A549 (cell line): ENCODE results near the gene PTGER2. TPM values are rescaled to one million over a fixed set of nuclear protein-coding genes. Genes with fewer than 3 reads are reported as not detected.

Experiments
- ATAC-seq, 2 experiments: fragments of 200-7000 bp in 1 of 2; fragments of >200 bp in 1 of 2; cut with Nextera tagmentation in 1 of 2; cut with Tn5 transposase in 1 of 2; 3 replicates each; pipeline versions ENCODE4 v1.8.0 to v1.9.1; 2018 to 2020; ENCODE audit warnings: mild to moderate bottlenecking in 1 of 2, moderate library complexity in 1 of 2
- CTCF ChIA-PET: fragments of 300-600 bp; sonication (Branson Sonifier 250); formaldehyde crosslinking; extraction: SDS; loops from one replicate; lab custom pipeline; 2021; ENCODE audit warnings: antibody characterized with exemption, inconsistent platforms; lab: Yijun Ruan, JAX
- POLR2A ChIA-PET: fragments of 350-600 bp; formaldehyde crosslinking; extraction: SDS; loops from one replicate; lab custom pipeline; 2021; ENCODE audit warnings: antibody characterized with exemption, inconsistent platforms; lab: Yijun Ruan, JAX
- DNase-seq, 2 experiments: peaks; one replicate each; pipeline versions ENCODE4 v3.0.0 to v3.0.0-alpha.2; 2011 to 2016; ENCODE audit warnings: low read depth in 1 of 2, low spot score in 1 of 2
- FAIRE-seq: peaks from 2 replicates; lab custom pipeline; 2011; peaks lifted over from hg19 to GRCh38; lab: Jason Lieb, UNC
- H3K27ac ChIP-seq, 2 experiments: fragments of >200 bp; sonication (Bioruptor Twin); formaldehyde crosslinking; 3 replicates each; pipeline ENCODE4 v1.5.1; 2016 to 2017
- H3K4me1 ChIP-seq: fragments of >200 bp; sonication (Bioruptor Twin); formaldehyde crosslinking; 3 replicates; pipeline ENCODE4 v1.6.1; 2016
- H3K4me2 ChIP-seq: fragments of >200 bp; sonication (Bioruptor Twin); formaldehyde crosslinking; 3 replicates; pipeline ENCODE4 v1.6.1; 2016
- H3K4me3 ChIP-seq: fragments of >200 bp; sonication (Bioruptor Twin); formaldehyde crosslinking; 3 replicates; pipeline ENCODE4 v1.5.1; 2016
- H3K9me3 ChIP-seq: fragments of >200 bp; sonication (Bioruptor Twin); formaldehyde crosslinking; 3 replicates; pipeline ENCODE4 v1.6.1; 2016
- ATOH8 ChIP-seq: fragments of 250-450 bp; sonication (Bioruptor Pico); IDR thresholded peaks from 2 replicates; pipeline ENCODE4 v1.5.0; 2020; ENCODE audit warnings: low read depth, mild to moderate bottlenecking, moderate library complexity
- BCL3 ChIP-seq: fragments of >200 bp; sonication (Bioruptor Twin); formaldehyde crosslinking; IDR thresholded peaks from 3 replicates; pipeline ENCODE4 v1.6.1; 2016
- BHLHE40 ChIP-seq: IDR thresholded peaks from 2 replicates; pipeline ENCODE4 v1.6.1; 2012; ENCODE audit warnings: low read depth, low read length, inconsistent platforms
- CBX2 ChIP-seq: fragments of 200-600 bp; sonication (generic); IDR thresholded peaks from 2 replicates; pipeline ENCODE4 v1.6.1; 2016; ENCODE audit warnings: low read depth, mild to moderate bottlenecking, borderline replicate concordance
- CBX8 ChIP-seq: fragments of 200-600 bp; sonication (generic); IDR thresholded peaks from 2 replicates; pipeline ENCODE4 v1.6.1; 2016
- CHD4 ChIP-seq: fragments of 200-600 bp; sonication (generic); IDR thresholded peaks from 2 replicates; pipeline ENCODE4 v1.6.1; 2016; ENCODE audit warnings: antibody characterized with exemption, mild to moderate bottlenecking, borderline replicate concordance
- CTCF ChIP-seq: fragments of >200 bp; sonication (Bioruptor Twin); formaldehyde crosslinking; IDR thresholded peaks from 3 replicates; pipeline ENCODE4 v1.5.1; 2016
- EHF ChIP-seq: fragments of 250-450 bp; sonication (Bioruptor Pico); IDR thresholded peaks from 2 replicates; pipeline ENCODE4 v1.5.0; 2020; ENCODE audit warnings: mild to moderate bottlenecking
- EHMT2 ChIP-seq: fragments of 200-600 bp; sonication (generic); IDR thresholded peaks from 2 replicates; pipeline ENCODE4 v1.6.1; 2016; ENCODE audit warnings: antibody characterized with exemption, low read depth, mild to moderate bottlenecking, moderate library complexity
- FOSL2 ChIP-seq, 2 experiments: fragments of 450-650 bp in 1 of 2; fragments of >200 bp in 1 of 2; sonication (Bioruptor Twin) in 1 of 2; formaldehyde crosslinking; IDR thresholded peaks; 2 replicates each; pipeline versions ENCODE4 v1.5.0 to v1.6.1; 2016 to 2020; ENCODE audit warnings: mild to moderate bottlenecking in 1 of 2, moderate library complexity in 1 of 2
- FOXS1 ChIP-seq: fragments of 250-450 bp; sonication (Bioruptor Pico); IDR thresholded peaks from 2 replicates; pipeline ENCODE4 v1.5.0; 2020; ENCODE audit warnings: mild to moderate bottlenecking, moderate library complexity
- HMGXB4 ChIP-seq: fragments of 250-450 bp; sonication (Bioruptor Pico); IDR thresholded peaks from 2 replicates; pipeline ENCODE4 v1.5.0; 2021; ENCODE audit warnings: mild to moderate bottlenecking, moderate library complexity, borderline replicate concordance
- HOXA7 ChIP-seq: fragments of 250-450 bp; sonication (Bioruptor Pico); IDR thresholded peaks from 2 replicates; pipeline ENCODE4 v1.5.0; 2020; ENCODE audit warnings: mild to moderate bottlenecking, moderate library complexity
- HOXB5 ChIP-seq: fragments of 250-450 bp; sonication (Bioruptor Pico); IDR thresholded peaks from 2 replicates; pipeline ENCODE4 v1.5.0; 2020; ENCODE audit warnings: mild to moderate bottlenecking, moderate library complexity
- KDM1A ChIP-seq: fragments of 200-600 bp; sonication (generic); IDR thresholded peaks from 2 replicates; pipeline ENCODE4 v1.6.1; 2016; ENCODE audit warnings: low read depth, mild to moderate bottlenecking
- NFE2L2 ChIP-seq: fragments of 150-350 bp; conservative IDR thresholded peaks from 2 replicates; pipeline ENCODE4 v1.6.1; 2014; ENCODE audit warnings: low read length
- PBX3 ChIP-seq: IDR thresholded peaks from 2 replicates; pipeline ENCODE4 v1.6.1; 2012
- PHF8 ChIP-seq: fragments of 200-600 bp; sonication (generic); IDR thresholded peaks from 2 replicates; pipeline ENCODE4 v1.6.1; 2016; ENCODE audit warnings: low read depth, mild to moderate bottlenecking, antibody characterized with exemption, moderate library complexity, borderline replicate concordance
- POLR2A ChIP-seq: IDR thresholded peaks from 2 replicates; pipeline ENCODE4 v1.6.1; 2012; ENCODE audit warnings: mild to moderate bottlenecking, low read length
- POLR2AphosphoS2 ChIP-seq: conservative IDR thresholded peaks from 2 replicates; pipeline ENCODE4 v1.6.1; 2012; ENCODE audit warnings: low read length, improper control_type of control experiment, inconsistent platforms
- RFX5 ChIP-seq: fragments of 450-650 bp; IDR thresholded peaks from 2 replicates; pipeline ENCODE4 v1.7.1; 2014; ENCODE audit warnings: antibody characterized with exemption, mild to moderate bottlenecking, moderate library complexity
- RNF2 ChIP-seq: fragments of 200-600 bp; sonication (generic); IDR thresholded peaks from 2 replicates; pipeline ENCODE4 v1.6.1; 2016; ENCODE audit warnings: low read depth, mild to moderate bottlenecking, antibody characterized with exemption, moderate library complexity, borderline replicate concordance
- SREBF2 ChIP-seq: fragments of 450-650 bp; IDR thresholded peaks from 2 replicates; pipeline ENCODE4 v1.6.1; 2014; ENCODE audit warnings: mild to moderate bottlenecking, moderate library complexity
- TP53 ChIP-seq: fragments of 250-450 bp; sonication (Bioruptor Pico); IDR thresholded peaks from 2 replicates; pipeline ENCODE4 v1.5.0; 2021; ENCODE audit warnings: mild to moderate bottlenecking, moderate library complexity
- WGBS: methylation state at CpG from one replicate; pipeline ENCODE4 v1.1.6; 2017; ENCODE audit errors: missing lambda C conversion rate; 5-methylcytosine and 5-hydroxymethylcytosine counted together
- polyA plus RNA-seq, 4 experiments: library from polyadenylated mRNA; depleted of rRNA in 3 of 4; stranded (reverse); fragments of >200 nt; fragmentation: RNase III in 1 of 4; extraction: RNeasy Plus Mini Kit Qiagen cat#74134 plus additional on column Dnase treatment in 1 of 4; gene quantifications; 2 replicates in 3 of 4; 3 replicates in 1 of 4; pipeline ENCODE4 v1.2.3, GENCODE V29; 2011 to 2017

Gene PTGER2
- polyA plus RNA-seq, 2 of the 4 experiments (the other 2 are of a cell fraction) = 0.74 to 1.2 TPM

- H3K4me2 ChIP-seq = no peak overlapping the region
- no peak overlapping the region for H3K27ac ChIP-seq
- TF ChIP-seq CBX2 (no peak), POLR2A (no peak), EHMT2 (no peak), CHD4 (no peak), PBX3 (no peak), POLR2AphosphoS2 (no peak), PHF8 (no peak), SREBF2 (no peak), TP53 (CRISPR knock-in tag) (no peak), EHF (no peak), NFE2L2 (no peak), BCL3 (no peak), FOSL2 (IDR thresholded peaks at IDR 0.05) (no peak), FOSL2 (CRISPR knock-in tag; IDR thresholded peaks at IDR 0.05) (no peak), ATOH8 (CRISPR knock-in tag) (no peak), HMGXB4 (CRISPR knock-in tag) (no peak), KDM1A (no peak), RFX5 (no peak), HOXB5 (CRISPR knock-in tag) (no peak)
- TF ChIP-seq, all 56 proteins: peak for 0
- CTCF ChIA-PET = interaction anchor here (1.6 kb wide), 1 partner anchor 12 kb away, joined by 3 read pairs; no protein-coding TSS in a partner anchor
- WGBS = 92% methylated on average over 1 of the region's 1 CpG
- H3K4me1 ChIP-seq = no peaks in the 10 kb centered on the region
- no peaks in the 10 kb centered on the region for H3K9me3 ChIP-seq
- POLR2A ChIA-PET = no interaction called here
- ATAC-seq = no peak
- DNase-seq = no peak
- no peak overlapping the region for H3K4me3 ChIP-seq
- FAIRE-seq = no peak
Measured at GRCh38 chr14:52365071-52365470, 51.0 kb downstream of the PTGER2 start.

- H3K27ac ChIP-seq = no peak overlapping the region
- ChIA-PET CTCF (no interaction called here), POLR2A (no interaction called here)
- no peaks in the 10 kb centered on the region for H3K9me3 ChIP-seq
- H3K4me2 ChIP-seq = no peak overlapping the region
- ATAC-seq = no peak
- no peak overlapping the region for H3K4me3 ChIP-seq
- no peaks in the 10 kb centered on the region for H3K4me1 ChIP-seq
- FAIRE-seq = no peak
- 45% methylated on average over 3 of the region's 3 CpGs for WGBS
- DNase-seq = no peak
- TF ChIP-seq HOXA7 (no peak), CBX8 (no peak), BHLHE40 (no peak), CTCF (no peak), FOXS1 (no peak), RNF2 (no peak)
Measured at GRCh38 chr14:52366796-52367315, 52.7 kb downstream of the PTGER2 start.
